H1 (cell line): Measurements from ENCODE around the gene PLEKHG4. TPM values are rescaled to one million over a fixed set of nuclear protein-coding genes. Genes with fewer than 3 reads are reported as not detected.

ENCODE experiments used
- BCL11A ChIP-seq, 2 experiments: IDR thresholded peaks; one replicate each; pipeline ENCODE4 v1.6.1; 2011; ENCODE audit warnings: low read depth in 2 of 2, low read length in 2 of 2, mild to moderate bottlenecking in 2 of 2
- FOSL1 ChIP-seq: IDR thresholded peaks from 2 replicates; pipeline ENCODE4 v1.6.1; 2011; ENCODE audit warnings: mild to moderate bottlenecking, low read depth, low read length, moderate library complexity; ENCODE audit not compliant: insufficient read depth
- MAFK ChIP-seq: IDR thresholded peaks from 2 replicates; pipeline ENCODE4 v1.6.1; 2012; ENCODE audit warnings: low read depth, mild to moderate bottlenecking, improper control_type of control experiment, low read length
- SP2 ChIP-seq: IDR thresholded peaks from 2 replicates; pipeline ENCODE4 v1.6.1; 2012; ENCODE audit warnings: mild to moderate bottlenecking, low read length, inconsistent platforms
- polyA plus RNA-seq, 7 experiments: library from polyadenylated mRNA; depleted of rRNA in 3 of 7; stranded (reverse) in 5 of 7; unstranded in 2 of 7; fragments of >200 nt in 5 of 7; fragments of 200-250 nt in 2 of 7; gene quantifications; 1 replicate in 5 of 7; 2 replicates in 1 of 7; 4 replicates in 1 of 7; pipeline versions ENCODE4 v1.2.1 to v1.2.3, GENCODE V29; 2011 to 2013; ENCODE audit warnings: missing spikeins in 2 of 7, mixed read lengths in 2 of 7
- total RNA-seq: library from RNA; stranded (reverse); fragmentation: NEBNext Ultra II Directional; extraction: Animal tissue kit (Norgen Biotek cat#: 25700); gene quantifications from 2 replicates; pipeline ENCODE4 v1.2.1, GENCODE V29; 2021

PLEKHG4 gene
- total and polyA plus RNA-seq, 2 of the 8 experiments (the other 6 are each of a cell fraction or from before 2014, with no cell fraction given) = 7.7 to 11.1 TPM

GRCh38 chr16:67310561-67310960, 31.2 kb downstream of the PLEKHG4 start (continued):
- TF ChIP-seq FOSL1 = no peak
- TF ChIP-seq BCL11A (IDR thresholded peaks at IDR 0.05; ENCODE audit: low read depth in 2 of 2, low read length in 2 of 2) = no peak
- TF ChIP-seq SP2 = no peak
- no peak for TF ChIP-seq MAFK
